HFFc6 (cell line): ENCODE data around the gene GRHPR. TPM values are rescaled to one million over a fixed set of nuclear protein-coding genes. Genes with fewer than 3 reads are reported as not detected.
A peak's percentile ranks its signal among the peaks of the same experiment; 100 is the strongest.

Source experiments
- DNase-seq: peaks from one replicate; pipeline ENCODE4 v3.0.0-alpha.2; 2018
- H3K27ac Mint-ChIP-seq: 2 replicates; pipeline ENCODE4 v1.8.0; 2020; ENCODE audit warnings: mild to moderate bottlenecking, mixed read lengths
- H3K27me3 Mint-ChIP-seq: 2 replicates; pipeline ENCODE4 v1.8.0; 2021; ENCODE audit warnings: mild to moderate bottlenecking, moderate library complexity, mixed read lengths; ENCODE audit not compliant: insufficient read depth
- H3K36me3 Mint-ChIP-seq: 2 replicates; pipeline ENCODE4 v1.8.0; 2021; ENCODE audit warnings: low read depth, mixed read lengths
- H3K4me1 Mint-ChIP-seq: 2 replicates; pipeline ENCODE4 v1.8.0; 2020; ENCODE audit warnings: low read depth, mixed read lengths
- H3K4me3 Mint-ChIP-seq: 2 replicates; pipeline ENCODE4 v1.8.0; 2020; ENCODE audit warnings: mild to moderate bottlenecking, moderate library complexity, mixed read lengths
- H3K9me3 Mint-ChIP-seq: 2 replicates; pipeline ENCODE4 v1.8.0; 2020; ENCODE audit warnings: mild to moderate bottlenecking, mixed read lengths
- total RNA-seq, 6 experiments: library from RNA; stranded (reverse); fragmentation: NEBNext Ultra II Directional; extraction: Animal tissue kit (Norgen Biotek cat#: 25700); gene quantifications; 2 replicates in 1 of 6; 3 replicates in 5 of 6; pipeline ENCODE4 v1.2.3, GENCODE V29; 2021
- TF ChIP-seq, protein P1 (sequence below): fragments of 200-600 bp; sonication (generic); IDR thresholded peaks from 2 replicates; pipeline ENCODE4 v1.5.0; 2021; ENCODE audit warnings: antibody characterized with exemption, mild to moderate bottlenecking

GRHPR gene
- total RNA-seq, 6 experiments from 2014 or later = 106 to 116 (median 111) TPM

DNA sequence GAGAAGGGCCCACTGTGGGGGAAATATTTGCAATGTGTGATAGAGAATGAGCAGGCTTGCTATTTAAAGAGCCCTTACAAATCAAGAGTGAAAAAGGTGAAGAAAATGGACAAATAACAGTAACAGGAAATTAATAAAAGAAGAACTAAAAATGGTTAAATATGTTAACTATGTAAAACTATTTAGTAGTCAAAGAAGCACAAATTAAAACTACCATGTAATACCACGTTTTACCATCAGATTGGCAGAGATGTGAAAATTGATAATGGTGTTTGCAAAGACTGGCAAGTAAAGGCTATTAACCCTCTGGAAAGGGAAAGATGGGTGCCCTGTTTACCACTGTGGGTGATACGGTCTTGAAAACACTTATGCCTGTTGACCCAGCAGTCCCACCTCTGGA is 23.2 kb upstream of the GRHPR start:
- H3K27me3 Mint-ChIP-seq = peaks cover 28% of the 10 kb centered on the region
- no peaks in the 10 kb centered on the region for H3K36me3 Mint-ChIP-seq
- no peaks in the 10 kb centered on the region for H3K4me1 Mint-ChIP-seq
- TF ChIP-seq, protein P1, sequence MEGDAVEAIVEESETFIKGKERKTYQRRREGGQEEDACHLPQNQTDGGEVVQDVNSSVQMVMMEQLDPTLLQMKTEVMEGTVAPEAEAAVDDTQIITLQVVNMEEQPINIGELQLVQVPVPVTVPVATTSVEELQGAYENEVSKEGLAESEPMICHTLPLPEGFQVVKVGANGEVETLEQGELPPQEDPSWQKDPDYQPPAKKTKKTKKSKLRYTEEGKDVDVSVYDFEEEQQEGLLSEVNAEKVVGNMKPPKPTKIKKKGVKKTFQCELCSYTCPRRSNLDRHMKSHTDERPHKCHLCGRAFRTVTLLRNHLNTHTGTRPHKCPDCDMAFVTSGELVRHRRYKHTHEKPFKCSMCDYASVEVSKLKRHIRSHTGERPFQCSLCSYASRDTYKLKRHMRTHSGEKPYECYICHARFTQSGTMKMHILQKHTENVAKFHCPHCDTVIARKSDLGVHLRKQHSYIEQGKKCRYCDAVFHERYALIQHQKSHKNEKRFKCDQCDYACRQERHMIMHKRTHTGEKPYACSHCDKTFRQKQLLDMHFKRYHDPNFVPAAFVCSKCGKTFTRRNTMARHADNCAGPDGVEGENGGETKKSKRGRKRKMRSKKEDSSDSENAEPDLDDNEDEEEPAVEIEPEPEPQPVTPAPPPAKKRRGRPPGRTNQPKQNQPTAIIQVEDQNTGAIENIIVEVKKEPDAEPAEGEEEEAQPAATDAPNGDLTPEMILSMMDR = 0 out of 2 replicates have a peak, but pooled peaks have one; percentile 9
- no peak overlapping the region for H3K27ac Mint-ChIP-seq
- no peaks in the 10 kb centered on the region for H3K9me3 Mint-ChIP-seq
- no peak for DNase-seq
- H3K4me3 Mint-ChIP-seq = no peak overlapping the region

DNA sequence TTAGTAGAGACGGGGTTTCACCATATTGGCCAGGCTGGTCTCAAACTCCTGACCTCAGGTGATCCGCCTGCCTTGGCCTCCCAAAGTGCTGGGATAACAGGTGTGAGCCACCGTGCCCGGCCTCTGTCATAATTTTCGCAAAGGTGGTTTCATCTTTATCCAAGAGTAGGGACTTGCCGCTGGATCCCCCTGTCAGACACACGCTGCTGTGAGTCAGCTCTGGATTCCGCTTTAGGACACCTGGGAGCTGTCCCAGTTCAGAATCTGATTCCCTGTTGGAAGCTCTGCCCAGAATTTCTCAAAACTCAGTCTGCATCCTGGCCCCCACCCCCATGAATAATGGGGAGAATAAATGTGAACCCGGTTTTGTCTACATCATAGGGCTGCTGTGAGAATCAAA is 17.9 kb upstream of the GRHPR start:
- TF ChIP-seq, protein P1 = no peak
- H3K9me3 Mint-ChIP-seq = no peaks in the 10 kb centered on the region
- no peak overlapping the region for H3K27ac Mint-ChIP-seq
- peaks cover 15% of the 10 kb centered on the region for H3K27me3 Mint-ChIP-seq
- H3K36me3 Mint-ChIP-seq = no peaks in the 10 kb centered on the region
- DNase-seq = no peak
- H3K4me1 Mint-ChIP-seq = no peaks in the 10 kb centered on the region; the same call in 1 of the 2 replicates
- no peak overlapping the region for H3K4me3 Mint-ChIP-seq

DNA sequence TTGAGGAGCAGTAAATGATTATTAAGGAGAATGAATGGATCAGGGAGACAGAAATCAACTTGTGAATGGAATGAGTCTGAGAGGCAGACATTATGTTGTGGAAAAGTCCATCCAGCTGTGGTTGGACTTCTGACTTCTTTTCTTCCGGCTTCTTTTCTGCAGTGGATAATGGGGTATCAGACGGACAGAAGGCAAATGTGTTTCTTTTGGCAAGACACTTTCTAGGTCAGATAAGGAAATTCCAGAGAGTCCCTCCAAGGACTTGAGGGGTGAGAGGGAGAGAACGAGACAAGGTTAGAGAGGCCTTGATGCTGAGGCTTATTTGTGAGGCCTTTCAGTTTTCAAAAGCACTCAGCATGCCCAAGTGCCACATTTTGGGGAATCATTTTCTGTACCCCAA is 17.1 kb upstream of the GRHPR start:
- DNase-seq = no peak
- TF ChIP-seq, protein P1 = no peak
- H3K4me1 Mint-ChIP-seq = no peaks in the 10 kb centered on the region; the same call in 1 of the 2 replicates
- H3K27me3 Mint-ChIP-seq = peaks cover 13% of the 10 kb centered on the region
- no peak overlapping the region for H3K27ac Mint-ChIP-seq
- no peaks in the 10 kb centered on the region for H3K36me3 Mint-ChIP-seq
- H3K9me3 Mint-ChIP-seq = no peaks in the 10 kb centered on the region
- no peak overlapping the region for H3K4me3 Mint-ChIP-seq

DNA sequence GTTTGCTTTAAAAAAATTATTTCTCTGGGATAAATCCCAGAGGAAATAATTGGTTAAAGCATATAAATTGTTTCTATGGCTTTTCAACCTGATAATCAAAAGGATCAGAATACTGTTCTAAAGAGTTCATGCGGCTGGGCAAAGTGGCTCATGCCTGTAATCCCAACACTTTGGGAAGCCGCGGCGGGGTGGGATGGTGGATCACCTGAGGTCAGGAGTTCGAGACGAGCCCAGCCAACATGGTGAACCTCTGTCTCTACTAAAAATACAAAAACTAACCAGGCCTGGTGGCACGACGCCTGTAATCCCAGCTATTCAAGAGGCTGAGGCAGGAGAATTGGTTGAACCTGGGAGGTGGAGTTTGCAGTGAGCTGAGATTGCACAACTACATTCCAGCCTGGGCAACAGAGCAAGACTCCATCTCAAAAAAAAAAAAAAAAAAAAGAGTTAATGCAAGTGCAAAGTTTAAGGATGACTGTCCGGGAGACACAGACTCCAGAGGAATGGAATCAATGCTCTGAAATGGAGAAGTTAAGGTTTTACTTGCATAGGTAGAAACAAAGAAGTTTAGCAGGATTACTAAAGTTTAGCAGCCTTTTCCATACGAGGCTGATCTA is 16.6 kb upstream of the GRHPR start:
- Mint-ChIP-seq H3K9me3 (no peaks in the 10 kb centered on the region), H3K4me3 (no peak overlapping the region), H3K36me3 (no peaks in the 10 kb centered on the region), H3K4me1 (no peaks in the 10 kb centered on the region; the same call in 1 of the 2 replicates), H3K27ac (no peak overlapping the region), H3K27me3 (peaks cover 13% of the 10 kb centered on the region)
- DNase-seq = no peak
- TF ChIP-seq, protein P1 = no peak

DNA sequence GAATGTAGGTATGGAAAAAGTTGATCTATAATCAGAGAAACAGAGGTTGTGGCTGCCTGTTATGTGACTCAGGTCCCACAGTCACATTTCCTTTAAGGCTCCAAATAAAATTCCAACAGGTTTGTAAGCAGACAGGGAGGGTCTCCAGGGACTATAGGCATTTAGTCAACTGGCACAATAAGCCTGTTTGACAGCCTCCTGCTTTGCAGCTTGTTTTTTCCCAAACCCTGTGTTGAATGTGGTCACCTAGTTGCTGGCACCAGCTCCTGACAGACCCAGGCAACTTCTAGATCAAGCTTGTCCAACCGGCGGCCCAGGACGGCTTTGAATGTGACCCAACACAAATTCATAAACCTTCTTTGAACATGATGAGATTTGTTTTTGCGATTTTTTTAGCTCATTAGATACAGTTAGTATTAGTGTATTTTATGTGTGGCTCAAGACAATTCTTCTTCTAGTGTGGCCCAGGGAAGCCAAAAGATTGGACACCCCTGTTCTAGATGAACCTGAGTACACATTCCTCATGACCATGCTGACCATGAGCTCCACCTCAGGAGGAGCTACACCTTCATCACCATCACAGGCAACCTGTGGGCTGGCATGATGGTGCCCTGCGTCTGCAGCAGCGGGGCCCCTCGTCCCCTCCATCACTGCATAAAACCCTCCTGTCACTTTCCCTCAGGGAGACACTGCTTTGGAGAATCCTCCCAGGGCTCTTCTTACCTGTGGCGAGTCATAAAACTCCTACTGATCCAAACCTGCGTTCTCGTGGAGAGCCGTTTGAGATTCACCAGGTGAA is 15.7 kb upstream of the GRHPR start:
- TF ChIP-seq, protein P1 = no peak
- H3K27ac Mint-ChIP-seq = no peak overlapping the region
- no peak overlapping the region for H3K4me3 Mint-ChIP-seq
- H3K36me3 Mint-ChIP-seq = no peaks in the 10 kb centered on the region
- H3K4me1 Mint-ChIP-seq = peaks cover 2% of the 10 kb centered on the region
- no peaks in the 10 kb centered on the region for H3K9me3 Mint-ChIP-seq
- peaks cover 13% of the 10 kb centered on the region for H3K27me3 Mint-ChIP-seq
- DNase-seq = no peak
